ENCODE results near the gene CCDC85B. TPM values are rescaled to one million over a fixed set of nuclear protein-coding genes. Genes with fewer than 3 reads are reported as not detected.
A peak's percentile ranks its signal among the peaks of the same experiment; 100 is the strongest.

CCDC85B gene
- polyA plus RNA-seq, 1 of the 3 experiments (the other 2 are of a cell fraction) = 52.8 TPM

- no peak for TF ChIP-seq FOSL2 (IDR thresholded peaks at IDR 0.05; ENCODE audit: borderline replicate concordance, low read depth)
- no peak for TF ChIP-seq EP300 (IDR thresholded peaks at IDR 0.05; ENCODE audit: borderline replicate concordance in 1 of 2, low read depth in 1 of 2, low read length in 1 of 2)
- no peak for TF ChIP-seq GABPA (IDR thresholded peaks at IDR 0.05; ENCODE audit: low read depth)
- no peak for TF ChIP-seq IRF3 (IDR thresholded peaks at IDR 0.05; ENCODE audit: low read depth, low read length)
- TF ChIP-seq MEF2A (IDR thresholded peaks at IDR 0.05; ENCODE audit: borderline replicate concordance, low read depth) = no peak
These were observed 36.3 kb upstream of the CCDC85B start (continued) for GRCh38 chr11:65854161-65854592.

- TF ChIP-seq ELF1 (IDR thresholded peaks at IDR 0.05) (no peak), NFIC (IDR thresholded peaks at IDR 0.05; ENCODE audit: borderline replicate concordance) (no peak)
- Histone ChIP-seq H3K9me3 (no peaks in the 10 kb centered on the region), H3F3A (replicated peaks; ENCODE audit: insufficient read depth) (peaks cover 76% of the 10 kb centered on the region), H3K9ac (no peak overlapping the region), H3K27ac (ENCODE audit: low read depth in 2 of 2, low read length in 1 of 2) (no peak overlapping the region; a peak in 1 of 4 replicates), H3K4me2 (peak overlapping the region; percentile 93), H3K79me2 (ENCODE audit: insufficient read depth) (peaks cover 45% of the 10 kb centered on the region), H3K4me1 (ENCODE audit: control insufficient read depth in 1 of 2, insufficient read depth in 2 of 2, low read depth in 1 of 2, low read length in 1 of 2) (peaks cover 0 to 19% of the 10 kb centered on the region in 2 experiments; a peak in 2 of 4 replicates), H2AFZ (ENCODE audit: low read depth) (no peak overlapping the region), H3K36me3 (replicated peaks in 1 of 2; ENCODE audit: control insufficient read depth in 1 of 2, insufficient read depth in 2 of 2, low read length in 1 of 2) (peaks cover 44 to 55% of the 10 kb centered on the region in 2 experiments), H4K20me1 (ENCODE audit: insufficient read depth) (peaks cover 56% of the 10 kb centered on the region), H3K4me3 (ENCODE audit: low read depth in 2 of 2, low read length in 1 of 2) (peak overlapping the region in 1 of 2 experiments; percentile 98; a peak in 3 of 4 replicates), H3K9me2 (no peaks in the 10 kb centered on the region), H3K27me3 (ENCODE audit: insufficient read depth) (no peaks in the 10 kb centered on the region)
- POLR2A ChIA-PET = interaction anchor here (1.0 kb wide), 1 partner anchor 12 kb away, joined by 3 read pairs; no protein-coding TSS in a partner anchor
- CTCF ChIA-PET = interaction anchor here (0.6 to 0.8 kb wide), 2 partner anchors 29 to 686 kb away, joined by 3 to 4 read pairs; no protein-coding TSS in a partner anchor
- WGBS (ENCODE audit: low lambda C conversion rate) = 85% methylated on average over 15 of the region's 15 CpGs
- no peak for DNase-seq
These were observed 35.3 kb upstream of the CCDC85B start for GRCh38 chr11:65854852-65855837.

GRCh38 chr11:65855927-65856363 lies 34.5 kb upstream of the CCDC85B start:
- peak overlapping the region; percentile 97 to 98 for H3K4me3 ChIP-seq (ENCODE audit: low read depth in 2 of 2, low read length in 1 of 2)
- H3K4me2 ChIP-seq = peak overlapping the region; percentile 93
- peaks cover 72% of the 10 kb centered on the region for H3F3A ChIP-seq (replicated peaks; ENCODE audit: insufficient read depth)
- H3K79me2 ChIP-seq (ENCODE audit: insufficient read depth) = peaks cover 50% of the 10 kb centered on the region
- H3K9me3 ChIP-seq = no peaks in the 10 kb centered on the region
- peaks cover 56% of the 10 kb centered on the region for H4K20me1 ChIP-seq (ENCODE audit: insufficient read depth)
- peaks cover 0 to 19% of the 10 kb centered on the region in 2 experiments; a peak in 2 of 4 replicates for H3K4me1 ChIP-seq (ENCODE audit: control insufficient read depth in 1 of 2, insufficient read depth in 2 of 2, low read depth in 1 of 2, low read length in 1 of 2)
- DNase-seq = no peak
- H2AFZ ChIP-seq (ENCODE audit: low read depth) = no peak overlapping the region
- H3K27me3 ChIP-seq (ENCODE audit: insufficient read depth) = no peaks in the 10 kb centered on the region
- WGBS (ENCODE audit: low lambda C conversion rate) = 94% methylated on average over 15 of the region's 15 CpGs
- CTCF ChIA-PET = interaction anchor here (0.8 to 1.4 kb wide), 2 partner anchors 29 to 76 kb away, joined by 4 read pairs; no protein-coding TSS in a partner anchor
- TF ChIP-seq FOXJ3 (CRISPR knock-in tag; IDR thresholded peaks at IDR 0.05) (no peak), SMC3 (IDR thresholded peaks at IDR 0.05; ENCODE audit: low read depth, low read length) (no peak), ELF1 (IDR thresholded peaks at IDR 0.05) (no peak), USF2 (IDR thresholded peaks at IDR 0.05; ENCODE audit: borderline replicate concordance, low read depth, low read length) (no peak), NFIC (IDR thresholded peaks at IDR 0.05; ENCODE audit: borderline replicate concordance) (no peak)
- peak overlapping the region; percentile 92 for H3K9ac ChIP-seq
- peaks cover 44 to 55% of the 10 kb centered on the region in 2 experiments for H3K36me3 ChIP-seq (replicated peaks in 1 of 2; ENCODE audit: control insufficient read depth in 1 of 2, insufficient read depth in 2 of 2, low read length in 1 of 2)
- H3K9me2 ChIP-seq = no peaks in the 10 kb centered on the region
- H3K27ac ChIP-seq (ENCODE audit: low read depth in 2 of 2, low read length in 1 of 2) = peak overlapping the region in 1 of 2 experiments; percentile 93; a peak in 2 of 4 replicates
- POLR2A ChIA-PET = no interaction called here

All from SK-N-SH (cell line).